Renal pelvis (tissue), 4 donors: ENCODE data around the gene WDR53. TPM values are rescaled to one million over a fixed set of nuclear protein-coding genes. Genes with fewer than 3 reads are reported as not detected.
"Not testable (repeated sequence)": the region's sequence is repeated elsewhere in the genome, so short reads cannot be mapped to it uniquely, and the experiment has no call there.

Experiments
- DNase-seq: peaks from one replicate; pipeline ENCODE4 v3.0.0-alpha.2; 2013
- polyA plus RNA-seq, 3 donors: library from polyadenylated mRNA; unstranded; fragments of 120-200 nt; gene quantifications; one replicate each; pipeline ENCODE4 v1.2.1, GENCODE V29; 2013; ENCODE audit not compliant: insufficient read length in 3 of 3

The WDR53 gene
- polyA plus RNA-seq, 3 donors = 15.9 to 17.4 (median 16.5) TPM

DNA sequence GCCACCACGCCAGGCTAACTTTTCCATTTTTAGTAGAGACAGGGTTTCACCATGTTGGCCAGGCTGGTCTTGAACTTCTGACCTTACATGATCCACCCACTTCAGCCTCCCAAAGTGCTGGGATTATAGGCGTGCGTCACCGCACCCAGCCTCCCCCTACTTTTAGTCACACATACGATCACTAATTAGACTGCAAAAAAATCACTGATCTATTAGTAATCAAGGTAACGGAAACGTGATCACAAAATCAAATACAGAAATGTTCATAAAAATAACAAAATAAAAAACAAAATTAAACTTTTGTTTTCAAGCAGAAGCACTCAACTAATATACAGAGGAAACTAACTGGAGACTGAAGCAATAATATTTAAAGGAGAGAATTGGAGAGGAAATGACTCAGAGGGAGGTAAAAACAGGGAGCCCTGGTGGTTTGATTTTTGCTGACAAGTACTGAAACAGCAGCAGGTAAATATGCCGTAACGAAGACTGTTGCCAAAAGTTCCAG lies 4.6 kb downstream of the WDR53 start:
- no peak for DNase-seq

DNA sequence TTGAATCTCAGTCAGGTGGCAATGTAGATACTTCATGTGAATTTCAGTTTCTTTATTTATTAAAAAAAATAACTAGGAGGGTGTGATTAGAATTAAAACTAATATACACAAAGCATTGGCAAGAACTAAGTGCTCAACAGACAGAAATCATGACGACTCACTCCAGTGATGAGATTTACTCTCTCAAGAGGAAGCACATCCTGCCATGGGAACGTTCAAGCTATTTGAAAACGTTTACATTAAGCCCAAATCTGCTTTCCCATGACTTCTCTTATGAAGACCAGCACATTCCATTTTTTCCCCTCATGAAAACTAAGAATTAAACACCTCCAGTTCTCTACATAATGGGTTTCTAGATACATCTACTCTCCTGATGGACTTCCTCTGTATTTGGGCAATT lies 8.5 kb downstream of the WDR53 start:
- DNase-seq = no peak

DNA sequence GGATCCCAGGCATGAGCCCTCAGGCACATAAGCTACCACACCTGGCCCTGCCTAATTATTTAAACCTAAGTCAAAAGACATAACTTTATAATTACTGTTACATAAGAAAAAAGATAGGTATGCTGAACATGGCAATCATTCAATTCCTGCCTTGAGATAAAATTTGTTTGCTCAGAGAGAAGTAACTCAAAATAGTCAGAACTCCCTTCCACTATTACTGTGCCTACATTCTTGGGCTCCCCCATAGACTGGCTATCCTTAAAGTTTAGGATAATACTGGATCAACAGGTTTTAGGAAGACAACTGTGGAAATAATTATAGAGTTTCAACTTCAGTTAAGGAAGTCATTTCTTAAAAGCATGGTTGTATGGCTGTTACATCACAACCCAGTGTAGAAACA lies 9.9 kb downstream of the WDR53 start:
- DNase-seq = no peak

DNA sequence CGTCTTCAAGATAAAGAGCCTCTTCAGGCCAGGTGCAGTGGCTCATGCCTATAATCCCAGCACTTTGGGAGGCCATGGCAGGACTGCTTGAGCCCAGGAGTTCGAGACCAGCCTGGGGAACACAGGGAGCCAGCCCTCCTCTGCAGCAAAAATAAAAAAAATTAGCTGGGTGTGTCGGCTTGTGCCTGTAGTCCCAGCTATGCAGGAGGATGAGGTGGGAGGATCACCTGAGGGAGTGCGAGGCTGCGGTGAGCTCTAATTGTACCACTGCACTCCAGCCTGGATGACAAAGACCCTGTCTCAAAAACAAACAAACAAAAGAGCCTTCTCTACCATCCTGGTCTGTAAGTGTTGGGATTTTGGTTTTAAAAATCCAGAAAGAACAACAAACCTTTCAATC lies 11.1 kb downstream of the WDR53 start:
- DNase-seq = no peak

DNA sequence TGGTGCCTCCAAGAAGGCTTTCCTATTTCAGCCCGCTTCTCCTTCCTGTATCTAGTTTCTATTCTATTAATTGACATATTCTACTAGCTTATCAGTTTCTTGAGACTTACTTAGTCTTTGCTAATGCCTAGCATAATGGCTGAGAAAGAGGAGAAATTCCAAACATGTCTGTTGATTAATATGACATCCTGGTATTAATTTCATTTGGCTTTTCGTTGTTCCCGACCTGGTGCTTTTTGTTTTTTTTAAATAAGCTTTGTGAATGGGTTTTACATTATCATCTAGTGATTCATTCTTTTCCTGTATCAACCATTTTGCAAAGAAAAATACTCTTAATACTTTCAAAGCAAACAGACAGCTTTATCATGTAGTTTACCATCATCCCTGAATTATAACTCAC lies 13.1 kb downstream of the WDR53 start:
- no peak for DNase-seq

DNA sequence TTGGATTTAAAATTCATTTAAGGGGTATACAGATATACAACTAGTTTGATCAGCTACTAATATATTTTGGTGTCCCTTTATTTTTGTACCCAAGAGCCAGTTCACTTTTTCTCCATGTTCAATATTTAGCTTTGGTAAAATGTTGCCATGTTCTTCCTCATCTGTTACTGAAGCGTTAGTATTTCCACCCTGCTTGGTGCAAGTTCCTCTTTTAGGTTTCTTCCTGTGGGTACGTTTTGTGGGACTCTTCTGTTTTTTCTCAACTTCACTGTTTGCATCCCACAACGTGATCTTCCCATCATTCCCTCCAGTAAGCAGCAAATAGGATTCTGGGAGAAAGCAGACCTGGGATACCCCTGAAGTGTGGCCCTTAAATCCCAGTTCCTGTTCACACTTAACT lies 14.1 kb downstream of the WDR53 start:
- no peak for DNase-seq

DNA sequence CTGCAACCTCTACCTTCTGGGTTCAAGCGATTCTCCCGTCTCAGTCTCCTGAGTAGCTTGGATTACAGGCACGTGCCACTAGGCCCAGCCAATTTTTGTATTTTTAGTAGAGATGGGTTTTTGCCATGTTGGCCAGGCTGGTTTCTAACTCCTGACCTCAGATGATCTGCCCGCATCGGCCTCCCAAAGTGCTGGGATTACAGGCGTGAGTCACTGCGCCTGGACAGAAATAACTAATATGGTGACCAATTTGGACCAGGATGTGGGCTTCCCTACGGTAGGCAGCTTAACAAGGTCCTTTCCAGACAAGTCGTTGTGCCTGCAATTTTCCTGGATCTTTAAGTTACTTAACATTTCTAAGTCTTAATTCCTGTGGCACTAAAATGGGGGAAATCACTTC lies 14.8 kb downstream of the WDR53 start:
- DNase-seq = no peak

DNA sequence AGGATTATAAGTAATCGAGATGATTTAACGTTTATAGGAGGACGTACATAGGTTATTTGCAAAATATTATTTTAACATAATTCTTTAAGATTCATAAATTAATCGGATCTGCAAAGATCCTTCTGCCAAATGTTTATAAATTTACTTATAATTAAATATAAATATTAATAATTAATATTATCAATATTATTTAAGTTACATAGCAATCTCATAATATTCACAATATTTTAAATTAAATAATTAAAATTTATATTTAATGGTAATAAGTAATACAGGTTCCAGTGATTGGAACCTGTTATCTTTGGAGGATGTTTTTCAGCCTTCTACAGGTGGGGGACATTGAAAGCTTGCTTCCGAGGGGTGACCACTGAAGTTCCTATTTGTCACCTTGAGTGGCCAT lies 16.1 kb downstream of the WDR53 start:
- DNase-seq = no peak

DNA sequence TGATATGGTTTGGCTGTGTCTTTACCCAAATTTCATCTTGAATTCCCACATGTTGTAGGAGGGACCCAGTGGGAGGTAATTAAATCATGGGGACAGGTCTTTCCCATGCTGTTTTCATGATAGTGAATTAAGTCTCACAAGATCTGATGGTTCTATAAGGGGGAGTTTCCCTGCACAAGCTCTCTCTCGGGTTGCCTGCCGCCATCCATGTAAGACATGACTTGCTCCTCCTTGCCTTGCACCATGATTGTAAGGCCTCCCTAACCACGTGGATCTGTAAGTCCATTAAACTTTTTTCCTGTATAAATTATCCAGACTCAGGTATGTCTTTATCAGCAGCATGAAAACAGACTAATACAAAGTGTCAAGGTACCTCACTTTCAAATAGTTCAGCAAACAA lies 18.2 kb downstream of the WDR53 start:
- not testable (repeated sequence) for DNase-seq

DNA sequence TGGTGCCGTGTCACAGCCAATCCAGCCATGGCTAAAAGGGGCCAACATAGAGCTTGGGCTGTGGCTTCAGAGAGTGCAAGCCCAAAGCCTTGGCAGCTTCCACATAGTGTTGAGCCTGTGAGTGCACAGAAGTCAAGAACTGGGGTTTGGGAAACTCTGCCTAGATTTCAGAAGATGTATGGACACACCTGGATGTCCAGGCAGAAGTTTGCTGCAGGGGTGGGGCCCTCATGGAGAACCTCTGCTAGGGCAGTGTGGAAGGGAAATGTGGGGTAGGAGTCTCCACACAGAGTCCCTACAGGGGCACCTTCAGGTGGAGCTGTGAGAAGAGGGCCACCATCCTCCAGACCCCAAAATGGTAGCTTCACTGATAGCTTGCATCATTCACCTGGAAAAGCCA lies 19.0 kb downstream of the WDR53 start:
- DNase-seq = not testable (repeated sequence)

DNA sequence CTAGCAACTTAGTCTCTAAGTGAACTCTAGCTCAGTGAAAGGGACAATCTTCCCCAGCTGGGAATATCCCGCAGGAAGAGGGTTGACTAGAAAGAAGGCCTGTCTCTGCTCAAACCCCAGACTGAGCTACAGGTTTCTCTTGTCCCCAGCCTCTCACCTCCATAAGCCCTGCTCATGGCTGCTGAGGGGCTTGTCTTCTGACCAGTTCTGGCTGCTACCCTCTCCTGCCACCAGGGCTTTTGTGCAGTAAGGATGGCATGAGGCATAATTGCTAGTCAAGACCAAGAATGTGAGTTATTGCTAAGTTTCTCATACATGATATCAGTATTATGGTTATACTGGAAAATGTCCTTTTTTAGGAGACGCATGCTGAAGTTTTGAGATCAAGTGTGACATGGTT lies 21.3 kb downstream of the WDR53 start:
- DNase-seq = no peak

DNA sequence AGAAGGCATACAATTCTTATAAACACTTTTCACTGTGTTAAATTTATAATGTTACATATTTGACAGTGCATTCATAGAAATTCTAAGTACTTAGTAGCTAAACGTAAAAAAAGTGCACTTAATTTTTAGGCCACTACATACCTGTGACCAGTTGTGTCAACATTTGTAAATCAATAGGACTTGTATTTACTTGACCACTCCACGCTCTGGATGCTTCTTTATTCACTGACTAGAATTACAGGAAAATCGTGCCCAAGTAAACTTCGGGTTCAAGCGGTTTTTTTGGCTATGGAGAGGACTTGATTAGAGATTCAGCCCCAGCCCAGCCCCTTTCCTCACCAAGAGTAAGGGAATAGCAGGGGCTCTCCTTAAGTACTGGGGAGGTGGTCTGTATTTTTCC lies 21.8 kb downstream of the WDR53 start:
- DNase-seq = no peak

DNA sequence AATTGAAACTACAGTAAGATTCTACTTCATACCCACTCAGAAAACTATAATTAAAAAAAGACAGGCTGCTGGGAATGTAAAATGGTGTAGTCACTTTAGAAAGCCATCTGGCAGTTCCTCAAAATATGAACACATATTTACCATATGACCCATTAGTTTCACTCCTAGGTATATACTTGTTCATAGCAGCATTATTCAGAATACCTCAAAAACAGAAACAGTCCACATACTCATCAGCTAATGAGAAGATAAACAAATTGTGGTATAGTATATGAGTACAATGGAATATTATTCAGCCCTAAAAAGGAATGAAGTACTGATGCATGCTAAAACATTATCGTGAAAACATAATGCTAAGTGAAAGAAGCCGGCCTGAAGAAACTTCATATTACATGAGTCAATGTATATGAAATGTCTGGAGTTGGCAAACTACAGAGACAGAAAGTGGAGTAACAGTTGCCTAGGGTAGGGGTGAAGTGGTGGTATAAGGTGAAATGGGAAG lies 23.8 kb downstream of the WDR53 start:
- DNase-seq = no peak

DNA sequence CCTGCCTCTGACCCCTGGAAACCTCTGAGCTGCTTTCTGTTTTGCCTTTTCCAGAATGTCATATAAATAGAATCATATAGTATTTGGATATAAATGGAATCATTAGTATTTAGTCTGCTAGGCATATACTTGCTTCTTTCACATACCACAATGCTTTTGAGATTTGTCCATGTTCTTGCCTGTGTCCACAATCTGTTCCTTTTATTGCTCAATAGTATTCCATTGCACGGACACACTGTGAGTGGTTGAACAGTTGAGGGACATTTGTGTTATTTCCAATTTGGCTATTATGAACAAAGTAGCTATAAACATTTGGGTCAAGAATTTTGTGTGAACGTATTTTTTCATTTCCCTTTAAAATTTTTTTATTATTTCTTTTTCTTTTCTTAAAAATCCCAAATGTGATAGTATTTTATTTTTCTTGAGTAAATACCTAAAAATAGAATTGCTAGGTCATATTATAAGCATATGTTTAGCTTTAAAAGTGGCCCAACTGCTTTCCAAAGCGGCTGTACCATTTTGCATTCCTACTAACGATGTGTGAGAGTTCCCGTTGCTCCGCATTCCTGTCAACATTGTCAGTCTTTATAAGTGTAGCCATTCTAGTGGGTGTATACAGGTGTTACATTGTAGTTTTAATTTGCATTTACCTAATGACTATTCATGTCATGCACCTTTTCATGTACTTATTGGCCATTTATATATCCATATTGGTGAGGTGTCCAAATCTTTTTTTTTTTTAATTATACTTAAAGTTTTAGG lies 26.5 kb downstream of the WDR53 start:
- no peak for DNase-seq

DNA sequence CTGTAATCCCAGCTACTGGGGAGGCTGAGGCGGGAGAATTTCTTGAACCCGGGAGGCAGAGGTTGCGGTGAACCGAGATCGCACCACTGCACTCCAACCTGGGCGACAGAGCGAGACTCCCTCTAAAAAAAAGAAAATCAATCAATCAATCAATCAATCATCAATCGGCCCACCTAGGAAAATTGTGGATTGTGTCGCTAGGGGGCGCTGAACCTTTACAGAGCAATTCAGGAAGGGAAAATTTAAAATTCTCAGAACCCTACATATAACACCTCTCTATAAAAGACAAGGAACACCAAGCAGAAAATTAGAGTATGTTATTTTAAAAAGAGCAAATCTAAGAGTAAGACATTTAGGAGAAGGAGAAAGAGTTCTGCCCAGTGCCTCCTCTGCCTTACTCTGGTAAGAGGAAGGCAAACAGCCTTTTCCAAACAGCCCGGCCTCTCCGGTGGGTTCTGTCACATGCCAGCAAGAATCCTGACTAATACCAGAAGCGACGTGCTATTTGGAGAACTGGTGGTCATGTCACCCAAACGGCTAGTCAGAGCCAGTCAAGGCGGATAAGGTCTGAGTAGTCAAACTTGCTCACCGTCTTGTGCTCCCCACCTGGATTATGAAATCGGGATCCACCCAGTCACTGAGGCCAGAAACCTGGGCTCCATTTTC lies 30.9 kb downstream of the WDR53 start:
- DNase-seq = no peak

DNA sequence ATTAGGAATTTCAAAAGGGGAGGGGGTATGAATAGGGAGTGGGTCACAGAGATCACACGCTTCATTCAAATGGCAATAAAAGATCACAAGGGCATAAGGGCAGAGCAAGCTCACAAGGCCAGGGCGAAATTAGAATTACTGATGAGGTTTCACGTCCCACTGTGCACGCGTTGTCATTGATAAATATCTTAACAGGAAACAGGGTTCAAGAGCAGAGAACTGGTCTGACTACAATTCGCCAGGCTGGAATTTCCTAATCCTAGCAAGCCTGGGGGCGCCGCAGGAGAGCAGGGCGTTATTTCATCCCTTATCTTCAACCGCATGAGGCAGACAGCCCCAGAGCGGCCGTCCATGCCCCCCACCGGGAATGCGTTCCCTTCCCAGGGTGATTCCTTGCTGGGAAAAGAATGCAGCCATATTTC lies 35.1 kb downstream of the WDR53 start:
- no peak for DNase-seq

DNA sequence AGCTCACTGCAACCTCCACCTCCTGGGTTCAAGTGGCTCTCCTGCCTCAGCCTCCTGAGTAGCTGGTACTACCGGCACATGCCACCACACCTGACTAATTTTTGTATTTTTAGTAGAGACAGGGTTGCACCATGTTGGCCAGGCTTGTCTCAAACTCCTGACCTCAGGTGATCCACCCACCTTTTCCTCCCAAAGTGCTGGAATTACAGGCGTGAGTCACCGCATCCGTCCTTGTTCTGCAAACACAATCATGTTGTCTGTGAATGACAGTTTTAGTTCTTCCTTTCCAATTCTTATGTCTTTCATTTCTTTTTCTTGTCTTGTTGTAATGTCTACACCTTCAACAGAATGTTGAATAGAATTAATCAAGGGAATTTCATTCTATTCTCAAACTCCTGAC lies 36.9 kb downstream of the WDR53 start:
- no peak for DNase-seq

DNA sequence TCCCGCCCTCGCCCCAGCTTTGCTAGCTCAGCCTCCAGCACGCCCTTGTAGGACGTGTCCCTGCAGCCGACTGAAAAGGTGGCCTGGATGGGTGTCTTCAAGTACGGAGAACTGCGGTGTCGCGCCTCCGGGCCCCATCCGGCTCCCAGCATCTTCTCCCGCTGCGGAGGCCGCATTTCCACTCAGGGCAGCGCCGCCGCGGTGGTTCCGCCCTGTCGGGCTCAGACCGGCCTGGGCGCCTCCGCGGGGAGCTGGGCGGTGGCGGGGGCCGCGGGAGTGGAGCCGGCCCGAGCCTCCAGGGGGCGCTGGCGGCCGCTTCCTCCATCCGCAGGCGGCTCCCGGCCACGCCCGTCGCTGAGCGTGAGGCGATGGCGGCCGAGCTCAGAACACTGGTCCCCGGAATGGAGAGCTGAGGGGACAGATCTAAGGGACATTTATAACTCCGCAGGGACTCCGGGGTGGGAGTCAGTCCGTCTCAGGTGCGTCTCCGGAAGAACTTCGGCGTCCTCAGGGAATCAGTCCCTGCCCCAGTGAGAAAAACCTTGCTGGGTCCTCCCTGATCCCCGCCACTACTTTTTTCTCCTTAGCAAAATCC lies 39.6 kb downstream of the WDR53 start:
- peak; percentile 73 for DNase-seq

DNA sequence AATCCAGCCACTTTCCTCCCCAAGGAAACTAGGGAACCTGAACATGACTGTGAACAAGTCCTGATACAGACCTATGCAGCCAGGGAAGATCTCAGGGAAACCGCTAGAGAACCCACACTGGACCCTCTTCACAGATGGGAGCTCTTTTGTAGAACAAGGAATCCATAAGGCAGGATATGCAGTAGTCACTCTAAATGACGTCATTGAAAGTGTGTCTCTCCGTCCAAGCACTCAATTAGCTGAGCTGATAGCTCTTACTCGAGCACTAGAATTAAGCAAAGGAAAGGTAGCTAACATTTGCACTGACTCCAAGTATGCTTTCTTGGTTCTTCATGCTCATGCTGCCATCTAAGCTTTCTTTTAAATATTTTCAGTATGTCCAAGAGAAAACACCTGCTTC lies 43.2 kb downstream of the WDR53 start:
- no peak for DNase-seq

DNA sequence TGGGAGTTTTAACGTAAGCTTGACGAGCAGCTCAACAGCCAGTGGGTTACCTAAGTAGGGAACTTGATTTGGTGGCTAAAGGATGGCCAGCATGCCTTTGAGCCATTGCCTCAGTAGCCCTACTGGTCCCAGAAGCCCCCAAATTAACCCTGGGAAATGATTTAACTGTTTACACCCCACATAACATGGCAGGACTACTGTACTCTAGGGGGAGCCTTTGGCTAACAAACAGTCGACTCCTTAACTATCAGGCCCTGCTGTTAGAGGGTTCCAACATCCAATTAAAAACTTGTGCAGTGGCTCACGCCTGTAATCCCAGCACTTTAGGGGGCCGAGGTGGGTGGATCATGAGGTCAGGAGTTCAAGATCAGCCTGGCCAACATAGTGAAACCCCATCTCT lies 43.8 kb downstream of the WDR53 start:
- no peak for DNase-seq

DNA sequence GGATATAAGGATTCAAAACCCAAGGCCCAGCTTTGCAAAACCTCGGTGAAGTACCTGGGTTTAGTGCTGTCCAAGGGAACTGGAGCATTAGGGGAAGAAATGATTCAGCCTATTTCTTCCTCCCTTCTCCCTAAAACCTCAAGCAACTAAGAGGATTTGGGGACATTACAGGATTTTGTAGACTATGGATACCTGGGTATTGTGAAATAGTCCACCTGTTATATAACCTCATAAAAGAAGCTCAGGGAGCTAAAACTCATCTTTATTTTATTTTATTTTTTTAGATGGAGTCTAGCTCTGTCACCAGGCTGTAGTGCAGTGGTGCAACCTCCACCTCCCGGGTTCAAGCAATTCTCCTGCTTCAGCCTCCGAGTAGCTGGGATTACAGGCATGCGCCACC lies 44.5 kb downstream of the WDR53 start:
- no peak for DNase-seq

DNA sequence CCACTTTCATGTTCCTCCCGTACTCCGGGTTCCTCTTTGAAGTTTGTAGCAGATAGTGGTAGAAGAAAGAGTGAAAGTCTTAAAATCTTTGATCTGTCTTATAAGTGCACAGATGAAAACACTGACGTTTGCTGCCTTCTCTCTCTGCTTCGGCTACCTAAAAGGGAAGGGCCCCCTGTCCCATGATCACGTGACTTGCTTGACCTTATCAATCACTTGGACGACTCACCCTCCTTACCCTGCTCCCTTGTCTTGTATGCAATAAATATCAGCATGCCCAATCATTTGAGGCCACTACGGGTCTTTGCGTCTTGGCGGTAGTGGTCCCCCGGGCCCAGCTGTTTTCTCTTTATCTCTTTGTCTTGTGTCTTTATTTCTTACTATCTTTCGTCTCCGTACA lies 47.1 kb downstream of the WDR53 start:
- DNase-seq = not testable (repeated sequence)

DNA sequence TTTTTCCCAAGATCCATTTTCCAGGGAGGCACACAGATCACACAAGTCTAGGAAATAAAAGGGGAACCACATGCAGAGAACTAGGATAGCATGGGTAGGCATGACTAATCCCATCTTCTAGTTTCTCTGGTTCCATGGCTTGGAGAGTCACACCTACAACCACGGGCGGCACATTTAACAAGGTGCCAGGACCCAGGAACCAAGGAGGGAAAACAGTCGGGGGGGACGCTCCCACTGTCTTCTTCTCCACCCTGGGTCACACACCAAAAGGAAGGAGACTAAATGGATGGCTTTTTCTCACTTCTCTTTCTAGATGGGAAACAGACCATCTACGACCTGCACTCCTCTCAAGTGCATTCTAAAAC lies 48.7 kb downstream of the WDR53 start:
- no peak for DNase-seq
